ENCODE data around the gene COBL.

COBL gene

DNA sequence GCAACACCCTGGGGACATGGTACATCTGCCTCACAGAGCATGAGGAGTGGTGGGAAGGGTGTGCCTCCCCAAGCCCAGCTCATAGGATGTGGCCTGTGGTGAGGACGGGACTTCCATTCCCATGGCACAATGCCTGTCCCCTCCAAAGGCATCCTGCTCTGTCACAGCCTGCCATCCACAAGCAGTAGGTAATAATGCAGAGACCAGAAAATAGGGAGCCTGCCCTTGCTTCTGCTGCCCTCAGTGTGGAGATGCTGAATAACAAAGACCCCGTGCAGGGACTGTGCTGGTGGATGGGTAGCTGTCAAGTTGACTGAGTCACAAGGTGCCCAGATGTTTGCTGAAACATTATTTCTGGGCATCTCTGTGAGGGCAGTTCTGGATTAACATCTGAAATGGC is 334.0 kb downstream of the COBL start:
- no peak for DNase-seq

DNA sequence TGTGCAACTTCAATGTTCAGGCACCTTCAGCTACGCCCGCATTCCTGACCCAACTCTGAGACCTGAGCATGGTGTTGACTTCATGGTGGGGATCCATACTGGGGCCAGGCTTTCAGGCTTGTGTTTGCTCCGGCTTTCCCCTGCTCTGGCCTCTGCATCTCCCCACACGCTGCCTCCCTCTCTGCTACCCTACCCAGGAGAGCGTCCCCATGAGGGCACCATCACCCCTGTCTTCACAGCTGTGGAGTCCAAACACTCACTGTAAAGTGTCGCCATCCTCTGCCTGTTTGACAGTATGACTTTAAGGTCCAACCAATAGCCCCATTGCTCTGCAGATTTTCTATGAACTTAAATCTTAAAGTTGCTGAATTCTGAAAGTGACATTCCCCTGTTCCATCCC is 334.9 kb downstream of the COBL start:
- DNase-seq = no peak

DNA sequence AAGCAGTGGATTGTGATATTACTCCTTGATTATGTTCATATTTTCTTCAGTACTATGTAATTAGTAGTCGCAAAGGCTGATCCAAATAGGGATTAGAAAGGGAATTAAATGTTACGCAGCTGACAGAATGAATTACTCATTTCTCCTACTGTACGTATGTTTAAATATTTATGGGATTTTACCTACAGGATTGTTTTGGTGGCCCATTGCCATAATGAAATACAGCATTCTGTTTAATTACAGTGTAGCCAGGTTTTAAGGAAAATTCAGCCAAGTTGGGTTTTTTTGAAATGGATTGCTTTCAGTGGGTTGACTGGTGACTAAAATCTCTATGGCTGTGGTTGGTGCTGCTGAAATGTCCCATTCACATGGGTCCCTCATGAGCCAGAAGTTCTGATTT is 336.2 kb downstream of the COBL start:
- DNase-seq = no peak

DNA sequence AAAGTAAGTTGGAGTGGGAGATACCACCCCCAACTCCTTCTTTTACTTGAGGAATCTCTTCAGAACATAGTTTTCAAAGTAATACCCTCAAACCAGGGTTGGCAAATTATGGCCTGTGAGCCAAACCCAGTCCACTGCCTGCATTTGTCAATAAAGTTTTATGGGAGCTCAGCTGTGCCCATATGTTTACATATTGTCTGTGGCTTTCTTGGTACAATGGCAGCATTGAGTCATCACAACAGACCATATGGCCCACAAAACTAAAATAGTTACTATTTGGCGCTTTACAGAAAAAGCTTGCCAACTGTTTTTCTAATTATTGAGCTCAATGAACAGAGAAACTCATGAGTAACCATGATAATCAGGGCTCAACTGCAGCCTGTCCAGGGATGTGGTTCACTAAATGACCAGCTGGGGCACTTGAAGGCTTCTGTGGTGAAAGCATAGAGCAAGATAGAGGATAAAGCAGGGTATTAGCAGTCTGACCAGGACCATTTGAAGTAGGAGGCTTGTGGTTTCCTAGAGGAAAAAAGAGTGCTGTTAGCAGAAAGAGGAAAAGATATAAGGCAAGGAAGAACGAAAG is 337.9 kb downstream of the COBL start:
- no peak for DNase-seq

DNA sequence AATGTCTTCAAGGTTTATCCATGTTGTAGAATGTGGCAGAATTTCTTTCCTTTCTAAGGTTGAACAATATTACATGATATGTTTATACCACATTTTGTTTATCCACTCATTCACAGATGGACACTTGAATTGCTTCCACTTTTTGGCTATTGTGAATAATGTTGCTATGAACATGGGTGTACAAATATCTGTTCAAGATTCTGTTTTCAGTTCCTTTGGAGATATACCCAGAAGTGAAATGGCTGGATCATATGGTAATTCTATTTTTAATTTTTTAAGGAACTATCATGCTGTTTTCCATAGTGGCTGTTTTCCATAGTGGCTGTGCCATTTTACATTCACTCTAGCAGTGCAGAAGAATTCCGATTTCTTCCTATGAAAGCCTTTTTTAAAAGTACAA is 339.2 kb downstream of the COBL start:
- no peak for DNase-seq

DNA sequence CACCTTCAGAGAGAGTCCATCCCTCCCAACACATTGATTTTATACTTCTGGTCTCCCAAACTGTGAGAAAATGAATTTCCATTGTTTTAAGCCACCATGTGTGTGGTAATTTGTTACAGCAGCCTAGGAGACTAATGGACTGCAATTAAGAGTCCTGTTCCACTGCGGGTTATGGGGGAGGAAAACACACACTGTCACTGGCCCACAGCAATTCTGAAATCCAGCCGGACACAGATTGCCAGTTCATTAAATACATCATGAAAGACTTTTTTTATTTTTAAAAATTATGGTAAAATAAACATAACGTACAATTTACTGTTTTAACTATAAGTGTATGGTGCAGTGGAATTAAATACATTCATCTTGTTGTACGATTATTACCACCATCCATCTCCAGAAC is 340.5 kb downstream of the COBL start:
- DNase-seq = no peak

DNA sequence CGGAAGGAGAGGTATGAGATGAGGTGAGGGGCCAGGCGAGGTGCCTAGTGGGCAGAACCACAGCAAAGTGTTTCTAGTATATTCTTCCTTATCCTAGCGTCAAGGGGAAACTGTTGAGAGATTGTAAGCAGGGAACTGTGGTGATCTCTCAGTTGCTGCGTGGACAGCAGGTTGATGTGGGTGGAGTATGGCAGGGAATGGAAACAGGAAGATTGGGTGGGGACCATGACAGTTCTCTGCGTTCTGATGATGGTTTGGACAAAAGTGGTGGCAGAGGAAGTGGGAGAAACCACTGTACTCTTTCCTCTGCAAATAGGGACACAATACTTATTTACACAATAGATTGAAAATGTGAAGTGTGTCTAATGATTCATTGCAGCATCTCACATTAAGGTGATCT is 342.4 kb downstream of the COBL start:
- DNase-seq = no peak

DNA sequence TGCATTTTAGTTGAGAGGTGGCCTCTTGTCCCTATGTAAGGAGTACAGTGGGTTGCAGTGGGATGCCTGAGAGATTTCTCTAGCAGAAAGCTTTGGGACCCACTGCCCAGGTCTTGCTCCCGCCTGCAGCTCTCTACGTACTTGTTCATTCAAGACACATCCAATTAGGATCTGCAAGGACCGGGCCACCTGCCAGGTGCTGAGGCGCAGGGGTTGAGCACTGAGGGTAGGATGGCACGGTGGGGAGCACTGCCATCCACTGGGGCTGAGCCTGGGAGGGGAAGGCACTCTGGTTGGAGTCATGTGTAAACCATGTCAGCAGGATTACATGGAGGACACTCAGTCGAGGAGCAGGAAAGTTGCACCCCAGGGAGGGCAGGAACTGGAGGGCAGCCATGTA is 342.8 kb downstream of the COBL start:
- no peak for DNase-seq

DNA sequence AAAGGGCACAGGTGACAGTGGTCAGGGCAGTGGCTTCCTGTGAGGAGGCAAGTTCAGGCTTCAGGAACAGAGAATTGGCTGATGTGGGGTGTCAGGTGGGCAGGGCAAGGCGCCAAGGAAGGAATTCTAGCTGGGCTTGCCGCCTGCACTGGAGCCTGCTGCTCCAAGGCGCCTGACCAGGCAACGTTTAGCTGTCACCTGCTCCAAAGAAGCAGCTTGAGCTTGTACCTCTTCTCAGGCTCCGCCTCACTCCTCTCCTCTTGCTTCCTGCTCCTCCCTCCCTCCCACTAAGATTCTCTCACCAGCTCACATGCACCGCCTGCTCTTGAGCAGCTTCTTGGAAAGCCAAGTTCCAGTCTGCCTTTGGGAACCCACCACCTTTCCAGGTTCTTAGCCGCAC is 346.5 kb downstream of the COBL start:
- DNase-seq = no peak
